GM18907 (cell line): ENCODE results near the gene ARHGAP10.

ENCODE experiments used
- ATAC-seq: cut with Tn5 transposase; IDR thresholded peaks from one replicate; pipeline ENCODE4 v1.9.1; 2021; ENCODE audit warnings: mild to moderate bottlenecking, moderate library complexity; ENCODE audit not compliant: unreplicated experiment

ARHGAP10 gene

DNA sequence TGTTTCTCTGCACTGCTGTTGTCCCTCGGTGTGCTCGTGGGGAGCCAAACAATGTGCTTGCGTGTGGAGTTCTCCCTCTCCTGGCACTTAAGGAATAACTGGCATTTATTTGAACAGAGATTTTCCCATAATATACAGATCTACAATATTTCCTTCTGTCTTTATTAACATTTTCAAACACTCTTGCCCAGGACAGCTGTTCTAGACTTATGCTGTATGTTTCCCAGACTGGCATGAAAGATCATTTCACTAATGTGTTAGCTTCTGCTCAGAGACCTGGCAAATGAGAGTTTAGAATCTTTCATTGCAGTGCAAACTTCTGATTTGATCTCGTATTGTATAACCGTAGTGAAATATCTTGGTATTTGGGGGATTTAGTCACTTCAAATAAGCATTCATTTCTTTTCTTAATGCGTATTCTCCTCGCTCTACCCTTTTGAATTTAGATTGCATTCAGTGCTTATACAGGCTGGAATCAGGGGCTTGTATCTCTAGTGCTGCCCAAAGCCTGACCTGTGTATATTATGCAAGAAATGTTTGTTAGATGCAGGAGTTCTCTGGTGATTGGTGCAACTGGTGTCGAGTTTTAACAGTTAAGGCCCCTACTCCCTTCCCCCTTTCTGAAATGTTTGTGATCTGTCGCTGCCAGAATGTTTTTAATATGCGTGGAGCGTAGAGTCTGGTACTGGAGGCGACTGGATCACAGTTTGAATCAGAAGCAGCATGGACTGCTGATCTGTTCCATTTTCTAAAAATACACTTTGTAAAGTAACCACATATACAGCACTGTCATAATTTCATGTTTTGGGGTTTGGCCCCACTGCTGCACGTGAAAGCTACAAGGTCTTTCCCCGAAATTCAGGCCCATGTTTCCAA lies 326.3 kb downstream of the ARHGAP10 start:
- no peak for ATAC-seq

DNA sequence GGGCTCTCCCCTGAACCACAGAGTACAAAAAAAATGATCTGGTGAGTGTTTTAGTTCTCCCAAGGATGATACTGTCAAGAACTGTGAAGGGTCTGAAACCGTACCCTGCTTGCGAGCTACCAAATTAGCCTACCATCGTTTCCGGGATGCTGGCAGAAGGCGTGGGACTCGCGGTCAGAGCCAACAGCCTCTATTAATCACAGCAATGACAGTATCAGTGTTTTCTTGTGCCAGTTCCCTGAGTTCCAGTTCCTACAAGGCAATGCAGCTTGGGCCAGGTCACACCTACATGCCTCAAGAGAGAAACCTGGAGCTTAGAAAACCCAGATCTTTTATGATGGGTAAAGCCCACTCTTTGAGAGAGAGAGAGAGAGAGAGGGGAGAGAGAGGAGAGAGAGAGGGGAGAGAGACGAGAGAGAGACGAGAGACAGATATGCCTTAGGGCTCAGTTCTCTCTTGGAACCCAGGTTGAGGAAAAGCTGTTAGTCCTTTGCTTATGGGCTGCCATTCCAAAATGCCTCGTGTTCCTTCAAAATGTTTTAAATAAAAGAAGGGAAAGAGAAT lies 327.8 kb downstream of the ARHGAP10 start:
- peak; percentile 34 for ATAC-seq

DNA sequence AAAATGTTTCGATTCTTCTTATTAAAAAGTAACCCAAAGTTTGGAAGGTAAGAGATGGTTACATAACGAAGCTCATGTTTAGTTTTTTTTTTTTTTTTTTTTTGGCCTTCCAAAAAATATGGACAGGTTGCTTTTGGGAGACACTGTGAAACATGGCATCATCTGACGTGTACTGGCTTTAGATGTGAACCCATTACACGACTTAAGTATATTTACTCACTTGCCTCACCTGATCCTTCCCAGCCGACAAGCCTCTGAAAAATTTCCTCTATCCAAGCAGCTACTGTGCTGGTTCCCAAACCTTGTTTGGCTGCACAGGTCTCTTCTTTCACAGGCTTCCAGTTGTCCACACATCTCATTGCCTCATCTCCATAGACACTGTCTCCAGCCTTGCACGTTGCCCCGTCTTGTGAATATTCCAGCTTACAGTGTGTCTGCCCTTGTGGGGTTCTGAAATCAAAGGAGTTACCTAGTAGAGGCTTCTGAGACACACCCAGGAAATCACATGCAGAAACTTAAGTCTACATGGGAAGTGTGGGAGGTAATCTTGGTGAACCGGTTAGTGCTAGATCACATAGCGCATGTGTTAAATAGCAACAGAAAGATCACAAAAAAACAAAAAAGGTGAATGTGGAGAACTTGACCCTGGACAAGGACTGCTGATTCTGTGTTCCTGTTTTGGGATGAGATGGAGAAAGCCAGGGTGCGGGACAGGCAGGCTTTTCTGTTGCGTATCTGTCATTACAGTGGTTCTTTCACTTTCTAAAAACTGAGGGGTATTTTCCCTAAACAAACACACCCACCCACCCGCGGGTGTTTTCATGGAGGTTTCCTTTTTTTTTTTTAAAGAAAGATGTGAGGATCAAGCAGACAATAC lies 328.6 kb downstream of the ARHGAP10 start:
- no peak for ATAC-seq

DNA sequence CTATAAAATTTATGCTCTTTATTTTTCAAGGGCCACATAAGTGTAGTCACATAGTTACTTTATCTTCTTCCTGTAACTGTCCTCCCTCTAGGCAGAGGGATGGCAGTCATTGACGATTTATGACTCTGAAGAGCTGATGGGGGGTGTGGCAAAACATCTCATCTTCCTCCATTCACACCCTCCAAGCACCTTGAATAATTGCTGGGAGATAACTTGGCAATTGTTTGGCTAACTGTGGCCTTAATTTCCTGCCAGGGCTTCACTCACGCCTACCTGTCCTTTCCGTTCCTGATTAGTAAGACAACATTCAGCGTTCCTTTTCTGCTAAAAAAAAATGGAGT lies 329.2 kb downstream of the ARHGAP10 start:
- ATAC-seq, result no peak

DNA sequence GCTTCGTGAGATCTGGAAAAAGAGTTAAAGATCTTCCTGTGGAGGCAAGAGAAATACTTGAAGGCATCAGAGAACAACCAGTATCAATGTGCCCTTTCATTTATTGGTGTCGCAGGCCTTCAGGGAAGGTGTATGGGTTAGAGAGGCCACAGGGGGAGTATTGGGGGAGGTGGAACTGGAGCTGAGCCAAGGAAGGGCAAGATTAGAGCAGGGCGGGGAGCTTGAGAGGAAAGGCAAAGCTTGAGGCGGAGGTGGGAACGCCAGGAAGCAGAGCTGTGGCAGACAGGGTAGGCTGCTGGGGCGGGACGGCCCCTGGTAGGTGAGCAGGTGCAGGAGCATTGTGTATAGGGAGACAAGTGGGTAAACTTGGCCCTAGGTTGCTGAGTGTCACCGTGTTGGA lies 329.9 kb downstream of the ARHGAP10 start:
- ATAC-seq, result no peak

DNA sequence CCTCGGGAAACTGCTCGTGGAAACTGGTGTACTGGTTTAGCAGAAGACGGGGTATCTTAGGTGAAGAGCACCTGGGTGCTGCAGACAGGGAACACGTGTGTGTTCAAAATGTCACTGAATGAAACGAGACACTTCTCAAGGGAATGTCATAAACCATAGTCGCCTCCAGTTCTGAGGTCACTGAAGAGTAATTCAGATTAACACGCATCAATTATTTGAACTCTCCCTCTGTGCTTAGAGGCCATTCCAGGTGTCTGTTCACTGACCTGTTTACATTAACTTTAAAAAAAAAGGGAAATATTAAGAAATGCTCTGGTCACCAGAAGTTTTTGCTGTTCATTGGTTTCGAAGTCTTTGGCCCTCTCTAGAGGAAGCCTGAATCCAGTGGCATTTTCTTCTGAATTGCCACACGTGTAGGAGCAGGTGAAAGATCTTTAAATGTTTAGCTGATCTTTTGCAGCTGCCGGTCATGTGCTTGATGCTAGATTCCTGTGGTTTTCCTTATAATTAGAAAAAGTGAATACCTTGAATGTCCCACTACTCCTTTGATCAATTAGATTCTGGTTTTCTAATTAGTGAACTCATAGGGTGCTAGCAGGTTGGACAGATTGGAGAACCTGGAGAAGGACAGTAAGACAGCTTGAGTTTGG lies 330.5 kb downstream of the ARHGAP10 start:
- no peak for ATAC-seq

DNA sequence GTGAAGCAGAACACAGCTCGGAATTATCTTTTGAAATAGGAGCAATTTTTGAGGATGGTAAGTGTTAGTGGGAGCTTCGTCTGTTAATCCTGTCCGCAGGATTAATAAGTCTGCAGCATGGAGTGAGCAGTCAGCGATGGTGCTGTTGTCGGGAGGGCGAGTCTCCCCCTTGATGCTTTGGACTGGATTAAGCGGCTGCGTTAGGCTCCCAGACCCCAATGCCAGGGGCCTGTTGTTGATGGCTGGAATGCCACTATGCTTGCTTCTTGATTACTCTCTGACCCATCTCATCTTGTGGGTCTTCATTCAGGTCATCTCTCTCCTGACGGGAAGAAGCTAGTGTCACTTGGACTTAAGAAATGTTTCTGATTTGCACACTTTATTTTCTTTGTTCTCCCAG lies 332.6 kb downstream of the ARHGAP10 start:
- ATAC-seq, result no peak

DNA sequence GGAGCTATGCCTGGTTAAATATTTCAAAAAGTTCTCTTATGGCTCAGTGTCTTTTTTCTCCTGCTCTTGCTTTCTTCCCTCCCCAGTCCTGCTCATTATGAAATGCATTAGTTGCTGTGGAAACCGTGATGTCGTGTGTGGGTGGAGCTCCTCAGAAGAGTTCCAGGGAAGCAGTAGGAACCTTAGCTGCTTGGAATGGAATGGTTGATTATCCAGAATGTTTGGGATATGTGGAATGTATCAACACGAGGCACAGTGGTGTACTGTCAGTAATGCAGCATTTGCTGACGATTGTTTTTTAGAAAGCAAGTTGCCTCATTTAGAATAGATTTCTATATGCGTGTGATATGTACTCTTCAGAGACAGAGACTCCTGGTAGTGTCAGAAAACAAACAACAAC lies 333.2 kb downstream of the ARHGAP10 start:
- ATAC-seq, result no peak

DNA sequence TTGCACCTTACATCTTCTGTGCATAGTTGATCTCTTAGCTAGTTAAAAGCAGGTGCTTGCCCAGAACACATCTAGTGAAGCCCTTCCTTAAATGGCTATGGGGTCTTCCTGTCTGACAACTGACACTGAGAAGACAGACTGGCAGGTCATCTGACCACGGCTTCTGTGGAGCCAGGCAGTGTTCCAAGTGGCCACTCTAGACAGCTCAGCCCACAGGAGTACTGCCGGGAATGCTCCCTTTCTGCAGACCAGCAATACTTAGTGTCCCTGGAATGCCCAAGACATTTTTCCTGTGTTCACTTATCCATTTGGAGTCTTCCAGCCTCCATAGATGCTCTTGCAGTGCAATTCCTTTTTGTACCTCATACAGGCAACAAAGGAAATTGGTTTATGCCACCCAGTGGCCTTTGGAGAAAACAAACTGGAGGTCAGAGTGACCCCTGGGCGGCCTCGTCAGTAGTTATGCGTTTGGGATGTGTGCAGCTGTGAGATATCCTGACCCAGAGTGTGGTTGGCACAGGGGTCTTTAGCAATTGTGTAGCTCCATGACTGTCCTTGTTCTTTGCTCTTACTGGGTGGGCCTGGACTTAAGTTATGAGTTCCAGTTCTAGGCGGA lies 335.5 kb downstream of the ARHGAP10 start:
- no peak for ATAC-seq

DNA sequence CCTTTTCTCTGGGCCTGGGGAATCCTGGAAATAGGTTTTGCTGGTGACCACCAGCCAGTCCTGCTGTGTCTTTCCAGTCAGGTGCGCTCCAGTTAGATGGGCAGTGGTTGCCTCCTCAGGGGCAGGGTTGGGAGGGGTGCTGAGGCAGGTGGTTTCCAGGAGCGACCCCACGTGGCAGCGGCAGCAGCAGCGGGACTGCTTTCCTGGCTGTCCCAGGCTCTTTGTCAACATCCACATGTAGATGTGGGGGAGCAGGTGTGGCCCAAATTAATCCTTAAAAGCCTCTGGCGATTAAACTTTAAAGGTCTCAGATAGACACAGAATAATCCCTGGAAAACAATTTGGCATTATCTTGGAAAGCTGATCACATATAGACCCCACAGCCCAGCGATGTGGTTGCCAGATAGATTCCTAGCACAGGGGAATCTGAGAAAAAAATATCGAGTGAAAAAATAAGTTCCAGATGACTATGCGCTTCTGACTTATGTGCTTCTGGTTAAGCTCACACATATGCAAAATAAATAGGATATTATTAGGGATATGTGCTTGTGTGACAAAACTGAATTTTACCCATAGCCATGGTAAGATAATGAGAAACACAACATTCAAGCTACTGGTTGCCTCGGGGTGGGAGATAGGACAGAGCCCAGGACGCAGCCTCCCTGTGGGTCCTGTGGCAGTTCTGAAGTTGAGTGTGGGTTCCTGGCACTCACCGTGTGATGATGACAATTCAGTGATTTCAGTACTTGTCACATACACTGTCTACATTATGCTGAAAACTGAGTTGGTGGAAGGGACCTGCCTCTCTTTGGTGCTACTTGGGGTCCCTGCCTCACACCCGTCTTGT lies 336.4 kb downstream of the ARHGAP10 start:
- ATAC-seq, result no peak

DNA sequence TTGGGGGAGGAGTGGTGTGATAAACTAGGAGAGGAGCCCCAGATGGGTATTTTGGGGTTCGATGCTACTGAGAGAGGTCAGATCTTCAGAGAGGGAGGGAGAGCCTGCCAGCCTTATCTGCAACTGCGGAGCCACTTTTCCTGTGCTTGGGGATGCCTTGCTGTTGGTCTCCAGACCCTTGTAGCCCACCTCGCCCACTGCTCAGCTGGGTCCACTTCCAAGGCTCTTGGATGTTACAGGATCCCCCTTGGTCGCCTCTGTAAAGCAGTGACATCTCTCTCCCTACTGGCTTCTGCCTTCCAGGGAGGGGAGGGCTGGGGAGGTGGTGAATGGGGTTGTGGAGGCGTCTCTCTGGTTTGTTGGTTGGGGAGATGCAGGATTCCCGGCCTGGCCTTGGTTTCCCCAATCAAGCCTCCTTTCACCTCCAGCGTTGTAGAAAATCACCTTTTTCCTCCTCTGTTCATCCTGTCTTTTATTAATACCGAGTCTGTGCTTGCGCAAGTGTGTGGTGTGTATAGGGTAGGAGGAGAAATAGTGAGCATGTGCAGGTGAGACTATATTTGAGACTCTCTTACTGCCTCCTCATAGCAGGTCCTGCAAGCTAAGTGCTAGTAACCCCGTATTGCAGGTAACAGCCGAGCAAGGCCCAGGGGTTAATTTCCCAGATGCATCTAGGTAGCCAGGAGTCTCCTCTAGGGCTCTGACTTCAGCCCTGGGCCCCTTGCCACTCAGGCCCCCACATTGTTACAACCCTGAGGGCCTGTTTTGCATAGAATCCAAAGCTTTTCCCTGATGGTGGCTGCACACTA lies 337.4 kb downstream of the ARHGAP10 start:
- ATAC-seq, result no peak

DNA sequence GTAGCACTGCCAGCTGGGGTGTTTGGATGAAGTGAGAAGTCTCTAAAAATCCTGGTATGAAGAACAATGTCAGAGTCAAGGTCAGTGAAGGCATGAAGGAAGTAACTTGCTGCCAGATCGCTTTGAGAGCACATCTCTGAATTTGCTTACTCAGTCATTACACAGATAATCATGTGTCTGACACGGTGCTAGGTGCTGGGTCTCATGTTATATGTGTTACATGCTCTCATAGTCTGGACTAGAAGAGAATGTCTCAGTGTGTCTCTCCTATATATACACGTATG lies 337.9 kb downstream of the ARHGAP10 start:
- no peak for ATAC-seq

DNA sequence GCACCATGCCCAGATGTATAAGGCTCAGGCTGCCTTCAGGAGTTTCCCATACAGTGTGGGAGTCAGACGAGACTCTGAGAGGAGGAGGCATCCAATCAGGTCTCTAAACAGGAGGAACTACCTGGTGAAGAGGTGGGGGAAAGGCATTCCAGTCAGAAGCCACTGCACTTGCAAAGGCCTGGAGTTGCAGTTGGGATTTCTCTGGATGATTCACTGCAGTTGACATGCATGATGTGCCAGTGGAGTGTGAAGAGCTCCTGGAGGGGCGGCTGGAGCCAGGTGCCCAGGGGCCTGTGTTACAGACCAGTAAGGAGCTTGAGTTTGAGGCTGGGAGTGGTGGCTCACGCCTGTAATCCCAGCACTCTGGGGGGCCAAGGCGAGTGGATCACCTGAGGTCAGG lies 339.1 kb downstream of the ARHGAP10 start:
- no peak for ATAC-seq

DNA sequence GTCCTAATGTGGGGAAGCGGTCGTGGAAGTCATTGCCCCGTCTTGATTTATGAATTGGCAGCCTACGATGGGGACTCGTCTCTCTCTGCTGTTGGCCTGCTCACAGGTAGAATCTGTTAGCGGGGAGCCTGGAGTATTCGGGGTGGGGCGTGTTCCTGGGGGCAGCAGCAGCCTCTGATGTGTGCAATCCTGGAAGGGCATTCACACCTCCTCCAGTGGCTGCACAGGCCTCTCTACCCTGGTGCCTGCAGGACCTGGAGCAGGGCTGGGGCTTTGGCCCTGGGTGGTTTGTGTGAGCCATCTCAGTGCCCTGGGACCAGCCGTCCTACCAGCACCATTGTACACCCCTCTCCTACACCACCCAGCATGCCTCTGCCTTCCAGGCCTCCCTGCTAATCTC lies 340.9 kb downstream of the ARHGAP10 start:
- no peak for ATAC-seq

DNA sequence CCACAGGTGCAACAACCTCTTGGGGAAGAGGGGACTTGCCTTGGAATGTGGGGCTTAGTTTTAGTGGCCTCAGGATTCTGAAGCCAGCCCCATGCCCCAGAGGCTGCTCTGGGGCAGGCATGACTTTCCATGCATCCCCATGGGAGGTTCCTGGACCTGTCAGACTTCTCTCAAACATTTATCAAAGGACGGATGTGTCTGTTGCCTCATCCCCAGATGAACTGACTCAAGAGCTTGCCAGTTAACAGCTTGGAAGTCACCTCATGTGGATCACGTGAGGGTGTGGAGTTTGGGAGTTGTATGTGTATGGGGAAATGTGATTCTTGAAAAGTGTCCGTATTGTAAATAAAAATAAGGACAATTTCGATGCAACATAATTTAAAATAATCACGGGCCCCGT lies 341.5 kb downstream of the ARHGAP10 start:
- ATAC-seq, result no peak

DNA sequence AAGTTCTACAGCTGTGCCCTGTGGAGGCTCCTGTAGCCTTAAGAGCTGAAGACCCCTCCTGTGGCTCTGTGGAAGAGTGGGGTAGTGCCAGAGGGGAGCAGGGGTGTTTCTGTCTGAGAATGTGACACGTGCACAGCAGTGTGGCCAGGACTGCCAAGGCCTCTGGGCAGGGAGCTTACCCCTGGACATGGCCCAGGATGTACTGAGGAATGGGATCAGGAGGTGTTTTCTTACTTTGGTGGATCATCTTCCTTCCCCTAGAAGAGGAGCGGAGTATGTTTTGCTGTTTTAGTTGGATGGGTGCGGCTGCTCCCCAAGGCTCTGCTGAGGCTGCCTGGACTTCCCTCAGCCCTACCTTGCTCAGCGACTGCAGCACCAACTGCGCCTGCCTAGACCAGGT lies 342.6 kb downstream of the ARHGAP10 start:
- ATAC-seq, result no peak

DNA sequence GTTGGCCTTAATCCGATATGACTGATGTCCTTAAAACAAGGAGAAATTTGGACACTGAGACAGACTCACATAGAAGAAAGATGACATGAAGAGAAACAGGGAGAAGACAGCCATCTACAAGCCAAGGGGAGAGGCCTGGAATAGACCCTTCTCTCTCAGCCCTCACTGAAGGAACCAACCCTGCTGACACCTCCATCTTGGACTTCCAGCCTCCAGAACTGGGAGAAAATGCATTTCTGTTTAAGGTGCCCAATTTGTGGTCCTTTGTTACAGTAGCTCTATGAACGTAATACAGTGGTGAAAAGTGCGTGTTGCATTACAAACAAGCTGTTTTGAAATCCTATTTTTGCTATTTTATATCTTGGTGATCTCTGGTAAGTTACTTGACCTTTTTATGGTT lies 343.6 kb downstream of the ARHGAP10 start:
- ATAC-seq, result no peak

DNA sequence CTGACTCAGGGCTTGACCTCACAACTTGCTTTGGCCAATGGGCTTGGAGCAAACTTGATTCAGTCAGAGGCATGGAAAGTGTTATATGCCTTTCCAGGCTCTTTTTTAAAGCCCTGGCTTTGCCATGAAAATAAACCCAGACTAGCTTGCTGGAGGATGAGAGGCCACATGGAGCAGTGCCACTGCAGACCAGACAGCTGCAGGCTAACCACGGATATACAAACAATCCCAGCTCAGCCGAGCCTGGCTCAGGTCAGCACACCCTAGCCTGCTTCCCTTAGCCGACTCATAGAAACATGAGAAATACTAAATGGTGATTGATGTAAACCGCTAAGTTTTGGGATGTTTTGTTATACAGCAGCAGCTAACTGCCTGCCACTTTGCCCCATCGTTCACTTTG lies 345.1 kb downstream of the ARHGAP10 start:
- ATAC-seq, result no peak

DNA sequence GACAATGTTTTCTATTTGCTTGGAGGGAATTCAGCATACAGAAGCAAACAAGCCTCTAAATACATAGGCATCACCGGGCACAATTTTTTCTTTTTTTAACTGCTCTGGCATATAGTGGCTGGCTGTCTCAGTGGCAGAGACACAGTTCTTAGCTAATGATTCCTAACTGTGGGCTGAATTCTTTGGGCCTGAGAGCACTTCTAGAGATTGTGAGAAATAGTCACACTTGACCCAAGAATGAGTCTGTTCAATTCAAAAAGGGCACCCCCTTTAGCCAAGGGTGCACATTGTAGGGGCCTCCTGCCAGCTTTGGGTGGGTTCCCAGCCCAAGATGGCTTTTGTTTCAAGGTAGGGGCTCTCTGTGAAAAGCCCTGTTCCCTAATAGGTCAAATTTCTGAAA lies 345.7 kb downstream of the ARHGAP10 start:
- no peak for ATAC-seq
